GM12865 (cell line): ENCODE measurements around the gene GJB1.

ENCODE experiments used
- DNase-seq: peaks from one replicate; pipeline ENCODE4 v3.0.0; 2010; ENCODE audit warnings: low read depth
- H3K4me3 ChIP-seq: 2 replicates; pipeline ENCODE4 v1.5.1; 2011; ENCODE audit warnings: mild to moderate bottlenecking, low read depth, low read length, control low read depth
- TF ChIP-seq, protein P1 (sequence below): IDR thresholded peaks from 2 replicates; pipeline ENCODE4 v1.5.1; 2011; ENCODE audit warnings: low read length, control low read depth, low read depth, inconsistent platforms; ENCODE audit not compliant: insufficient read depth; ENCODE audit errors: missing control alignments

The GJB1 gene

GRCh38 chrX:71181558-71181909, 41.5 kb upstream of the GJB1 start:
- TF ChIP-seq, protein P1, sequence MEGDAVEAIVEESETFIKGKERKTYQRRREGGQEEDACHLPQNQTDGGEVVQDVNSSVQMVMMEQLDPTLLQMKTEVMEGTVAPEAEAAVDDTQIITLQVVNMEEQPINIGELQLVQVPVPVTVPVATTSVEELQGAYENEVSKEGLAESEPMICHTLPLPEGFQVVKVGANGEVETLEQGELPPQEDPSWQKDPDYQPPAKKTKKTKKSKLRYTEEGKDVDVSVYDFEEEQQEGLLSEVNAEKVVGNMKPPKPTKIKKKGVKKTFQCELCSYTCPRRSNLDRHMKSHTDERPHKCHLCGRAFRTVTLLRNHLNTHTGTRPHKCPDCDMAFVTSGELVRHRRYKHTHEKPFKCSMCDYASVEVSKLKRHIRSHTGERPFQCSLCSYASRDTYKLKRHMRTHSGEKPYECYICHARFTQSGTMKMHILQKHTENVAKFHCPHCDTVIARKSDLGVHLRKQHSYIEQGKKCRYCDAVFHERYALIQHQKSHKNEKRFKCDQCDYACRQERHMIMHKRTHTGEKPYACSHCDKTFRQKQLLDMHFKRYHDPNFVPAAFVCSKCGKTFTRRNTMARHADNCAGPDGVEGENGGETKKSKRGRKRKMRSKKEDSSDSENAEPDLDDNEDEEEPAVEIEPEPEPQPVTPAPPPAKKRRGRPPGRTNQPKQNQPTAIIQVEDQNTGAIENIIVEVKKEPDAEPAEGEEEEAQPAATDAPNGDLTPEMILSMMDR: no peak
- DNase-seq: peak; percentile 87
- H3K4me3 ChIP-seq: peak overlapping the region; percentile 73

- TF ChIP-seq, protein P1: no peak
- peak overlapping the region; percentile 73 for H3K4me3 ChIP-seq
- peak; percentile 96 for DNase-seq
Observed at GRCh38 chrX:71181910-71182799, 40.9 kb upstream of the GJB1 start.

DNA sequence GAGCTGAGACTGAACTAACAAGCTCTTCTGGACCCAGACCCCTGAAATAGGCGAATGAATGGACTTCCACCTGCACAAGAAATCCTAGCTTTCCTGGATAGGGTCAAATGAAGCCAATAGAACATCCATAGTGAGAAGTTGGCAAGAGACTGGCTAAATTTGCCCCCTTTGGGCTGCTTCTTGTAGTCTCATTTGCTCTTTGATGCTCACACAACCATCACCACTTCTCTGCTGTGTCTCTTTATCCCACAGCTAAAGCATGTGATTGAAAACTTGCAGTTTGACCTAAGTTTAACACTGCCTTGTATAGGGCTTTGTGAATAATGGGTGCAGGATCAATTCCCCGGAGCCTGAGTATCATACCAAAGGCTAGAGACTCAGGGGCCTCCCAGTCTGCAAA, 40.2 kb upstream of the GJB1 start:
- TF ChIP-seq, protein P1: no peak
- DNase-seq: peak; percentile 6
- H3K4me3 ChIP-seq: peak overlapping the region; percentile 59

DNA sequence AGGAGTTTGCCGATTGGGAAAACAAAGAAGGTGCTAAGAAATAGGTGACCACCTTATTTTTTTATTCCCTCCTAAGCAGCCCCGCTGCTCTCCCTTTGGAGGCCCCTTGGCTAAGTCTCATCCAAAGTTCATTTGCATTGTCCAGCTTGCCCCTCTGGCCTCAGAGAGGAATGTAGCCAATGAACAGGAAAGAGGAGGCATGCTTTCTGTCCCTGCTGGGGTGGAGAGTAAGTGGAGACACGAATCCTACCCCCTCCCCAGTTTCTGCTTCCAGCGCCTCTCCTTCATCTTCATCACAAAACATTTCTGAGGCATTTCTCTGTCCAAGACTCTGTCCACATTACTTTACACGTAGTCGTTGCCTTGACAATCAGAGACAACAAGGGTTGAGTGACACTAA, 39.7 kb upstream of the GJB1 start:
- no peak for DNase-seq
- TF ChIP-seq, protein P1: no peak
- H3K4me3 ChIP-seq: no peak overlapping the region

- no peak overlapping the region for H3K4me3 ChIP-seq
- TF ChIP-seq, protein P1: no peak
- DNase-seq: no peak
Observed at GRCh38 chrX:71184092-71184491, 38.9 kb upstream of the GJB1 start.

GRCh38 chrX:71184803-71185495, 38.1 kb upstream of the GJB1 start:
- DNase-seq: no peak
- TF ChIP-seq, protein P1: no peak
- H3K4me3 ChIP-seq: no peak overlapping the region
